ENCODE data around the gene PCOLCE2.

The PCOLCE2 gene

GRCh38 chr3:142779591-142779990 lies 109.3 kb downstream of the PCOLCE2 start:
- Histone ChIP-seq H3K27me3 (ENCODE audit: control insufficient read depth in 3 of 3, insufficient read depth in 3 of 3, low read depth in 1 of 3, low read length in 3 of 3) (no peaks in the 10 kb centered on the region), H3K27ac (replicated peaks; ENCODE audit: low read length) (no peak overlapping the region), H3K14ac (ENCODE audit: low read length) (no peak overlapping the region), H3K79me1 (ENCODE audit: low read depth, low read length) (no peaks in the 10 kb centered on the region), H2BK120ac (ENCODE audit: low read depth, low read length) (no peak overlapping the region), H3K23ac (ENCODE audit: low read depth, low read length, poor library complexity) (no peak overlapping the region), H3K9ac (ENCODE audit: low read depth, low read length, poor library complexity) (no peak overlapping the region), H3K4me3 (ENCODE audit: low read length in 2 of 2) (no peak overlapping the region), H3K4me1 (ENCODE audit: control insufficient read depth in 2 of 2, insufficient read depth in 1 of 2, low read depth in 1 of 2, low read length in 2 of 2) (no peaks in the 10 kb centered on the region), H4K91ac (ENCODE audit: low read depth, low read length, poor library complexity) (no peak overlapping the region), H4K8ac (ENCODE audit: low read depth, low read length) (no peak overlapping the region), H3K4ac (ENCODE audit: low read length) (no peak overlapping the region), H2BK5ac (ENCODE audit: low read length) (no peak overlapping the region), H2BK15ac (ENCODE audit: low read length) (no peak overlapping the region), H3K4me2 (ENCODE audit: insufficient read depth, low read length, poor library complexity, severe bottlenecking) (no peak overlapping the region), H3K9me3 (replicated peaks in 1 of 2; ENCODE audit: control insufficient read depth in 2 of 2, insufficient read depth in 1 of 2, low read depth in 1 of 2, low read length in 2 of 2) (no peaks in the 10 kb centered on the region), H2BK12ac (ENCODE audit: low read length) (no peak overlapping the region), H2AK5ac (ENCODE audit: low read depth, low read length) (no peak overlapping the region), H3K36me3 (replicated peaks in 1 of 2; ENCODE audit: control insufficient read depth in 2 of 2, insufficient read depth in 2 of 2, low read length in 2 of 2) (peaks cover 0 to 4% of the 10 kb centered on the region in 2 donors), H2AFZ (ENCODE audit: low read length) (no peak overlapping the region), H3K18ac (ENCODE audit: low read length) (no peak overlapping the region)
- DNase-seq (ENCODE audit: low spot score): no peak

- Histone ChIP-seq H3K27me3 (ENCODE audit: control insufficient read depth in 3 of 3, insufficient read depth in 3 of 3, low read depth in 1 of 3, low read length in 3 of 3) (no peaks in the 10 kb centered on the region), H2BK12ac (ENCODE audit: low read length) (no peak overlapping the region), H3K23ac (ENCODE audit: low read depth, low read length, poor library complexity) (no peak overlapping the region), H2AFZ (ENCODE audit: low read length) (no peak overlapping the region), H4K91ac (ENCODE audit: low read depth, low read length, poor library complexity) (no peak overlapping the region), H3K18ac (ENCODE audit: low read length) (no peak overlapping the region), H3K9me3 (replicated peaks in 1 of 2; ENCODE audit: control insufficient read depth in 2 of 2, insufficient read depth in 1 of 2, low read depth in 1 of 2, low read length in 2 of 2) (no peaks in the 10 kb centered on the region), H3K27ac (replicated peaks; ENCODE audit: low read length) (no peak overlapping the region), H2BK15ac (ENCODE audit: low read length) (no peak overlapping the region), H3K4me1 (ENCODE audit: control insufficient read depth in 2 of 2, insufficient read depth in 1 of 2, low read depth in 1 of 2, low read length in 2 of 2) (no peaks in the 10 kb centered on the region), H3K4ac (ENCODE audit: low read length) (no peak overlapping the region), H2AK5ac (ENCODE audit: low read depth, low read length) (no peak overlapping the region), H3K36me3 (replicated peaks in 1 of 2; ENCODE audit: control insufficient read depth in 2 of 2, insufficient read depth in 2 of 2, low read length in 2 of 2) (peaks cover 0 to 3% of the 10 kb centered on the region in 2 donors), H3K9ac (ENCODE audit: low read depth, low read length, poor library complexity) (no peak overlapping the region), H3K4me2 (ENCODE audit: insufficient read depth, low read length, poor library complexity, severe bottlenecking) (no peak overlapping the region), H2BK5ac (ENCODE audit: low read length) (no peak overlapping the region), H3K14ac (ENCODE audit: low read length) (no peak overlapping the region), H4K8ac (ENCODE audit: low read depth, low read length) (no peak overlapping the region), H3K79me1 (ENCODE audit: low read depth, low read length) (no peaks in the 10 kb centered on the region), H2BK120ac (ENCODE audit: low read depth, low read length) (no peak overlapping the region), H3K4me3 (ENCODE audit: low read length in 2 of 2) (no peak overlapping the region)
- no peak for DNase-seq (ENCODE audit: low spot score)
- WGBS, 2 donors (ENCODE audit: extremely low coverage in 2 of 2, insufficient read length in 2 of 2, insufficient replicate concordance in 1 of 2): no CpG with 5 or more reads among the region's 2 CpGs
These were observed 110.3 kb downstream of the PCOLCE2 start for GRCh38 chr3:142778541-142778940.

GRCh38 chr3:142777927-142778326 lies 111.0 kb downstream of the PCOLCE2 start:
- H3K27ac ChIP-seq (replicated peaks; ENCODE audit: low read length): no peak overlapping the region
- H4K8ac ChIP-seq (ENCODE audit: low read depth, low read length): no peak overlapping the region
- no peak overlapping the region for H3K18ac ChIP-seq (ENCODE audit: low read length)
- H3K27me3 ChIP-seq (ENCODE audit: control insufficient read depth in 3 of 3, insufficient read depth in 3 of 3, low read depth in 1 of 3, low read length in 3 of 3): no peaks in the 10 kb centered on the region
- H2BK15ac ChIP-seq (ENCODE audit: low read length): no peak overlapping the region
- no peak overlapping the region for H2AK5ac ChIP-seq (ENCODE audit: low read depth, low read length)
- peaks cover 0 to 3% of the 10 kb centered on the region in 2 donors for H3K36me3 ChIP-seq (replicated peaks in 1 of 2; ENCODE audit: control insufficient read depth in 2 of 2, insufficient read depth in 2 of 2, low read length in 2 of 2)
- H3K4ac ChIP-seq (ENCODE audit: low read length): no peak overlapping the region
- no peak overlapping the region for H3K4me2 ChIP-seq (ENCODE audit: insufficient read depth, low read length, poor library complexity, severe bottlenecking)
- H3K14ac ChIP-seq (ENCODE audit: low read length): no peak overlapping the region
- H3K9ac ChIP-seq (ENCODE audit: low read depth, low read length, poor library complexity): no peak overlapping the region
- H3K4me3 ChIP-seq (ENCODE audit: low read length in 2 of 2): no peak overlapping the region
- no peak for DNase-seq (ENCODE audit: low spot score)
- H4K91ac ChIP-seq (ENCODE audit: low read depth, low read length, poor library complexity): no peak overlapping the region
- no peaks in the 10 kb centered on the region for H3K79me1 ChIP-seq (ENCODE audit: low read depth, low read length)
- no peak overlapping the region for H3K23ac ChIP-seq (ENCODE audit: low read depth, low read length, poor library complexity)
- H3K9me3 ChIP-seq (replicated peaks in 1 of 2; ENCODE audit: control insufficient read depth in 2 of 2, insufficient read depth in 1 of 2, low read depth in 1 of 2, low read length in 2 of 2): no peaks in the 10 kb centered on the region
- no peak overlapping the region for H2BK5ac ChIP-seq (ENCODE audit: low read length)
- no peak overlapping the region for H2BK12ac ChIP-seq (ENCODE audit: low read length)
- no peaks in the 10 kb centered on the region for H3K4me1 ChIP-seq (ENCODE audit: control insufficient read depth in 2 of 2, insufficient read depth in 1 of 2, low read depth in 1 of 2, low read length in 2 of 2)
- H2BK120ac ChIP-seq (ENCODE audit: low read depth, low read length): no peak overlapping the region
- no peak overlapping the region for H2AFZ ChIP-seq (ENCODE audit: low read length)

GRCh38 chr3:142768338-142768737 lies 120.5 kb downstream of the PCOLCE2 start:
- Histone ChIP-seq H3K9me3 (replicated peaks in 1 of 2; ENCODE audit: control insufficient read depth in 2 of 2, insufficient read depth in 1 of 2, low read depth in 1 of 2, low read length in 2 of 2) (peaks cover 0 to 38% of the 10 kb centered on the region in 2 donors), H2AK5ac (ENCODE audit: low read depth, low read length) (no peak overlapping the region), H3K4me2 (ENCODE audit: insufficient read depth, low read length, poor library complexity, severe bottlenecking) (no peak overlapping the region), H2AFZ (ENCODE audit: low read length) (no peak overlapping the region), H2BK15ac (ENCODE audit: low read length) (no peak overlapping the region), H4K8ac (ENCODE audit: low read depth, low read length) (no peak overlapping the region), H3K4ac (ENCODE audit: low read length) (no peak overlapping the region), H3K4me1 (ENCODE audit: control insufficient read depth in 2 of 2, insufficient read depth in 1 of 2, low read depth in 1 of 2, low read length in 2 of 2) (no peaks in the 10 kb centered on the region), H3K4me3 (ENCODE audit: low read length in 2 of 2) (no peak overlapping the region), H3K27me3 (ENCODE audit: control insufficient read depth in 3 of 3, insufficient read depth in 3 of 3, low read depth in 1 of 3, low read length in 3 of 3) (no peaks in the 10 kb centered on the region), H2BK120ac (ENCODE audit: low read depth, low read length) (no peak overlapping the region), H3K23ac (ENCODE audit: low read depth, low read length, poor library complexity) (no peak overlapping the region), H3K9ac (ENCODE audit: low read depth, low read length, poor library complexity) (no peak overlapping the region), H4K91ac (ENCODE audit: low read depth, low read length, poor library complexity) (no peak overlapping the region), H2BK12ac (ENCODE audit: low read length) (no peak overlapping the region), H3K14ac (ENCODE audit: low read length) (no peak overlapping the region), H3K27ac (replicated peaks; ENCODE audit: low read length) (no peak overlapping the region), H2BK5ac (ENCODE audit: low read length) (no peak overlapping the region), H3K79me1 (ENCODE audit: low read depth, low read length) (no peaks in the 10 kb centered on the region), H3K18ac (ENCODE audit: low read length) (no peak overlapping the region), H3K36me3 (replicated peaks in 1 of 2; ENCODE audit: control insufficient read depth in 2 of 2, insufficient read depth in 2 of 2, low read length in 2 of 2) (peaks cover 0 to 30% of the 10 kb centered on the region in 2 donors)
- no peak for DNase-seq (ENCODE audit: low spot score)
